Stimulated activated CD4-positive, alpha-beta T cell treated with anti-CD3 and anti-CD28 coated beads, Interleukin-12 subunit alpha, Interleukin-12 subunit beta, amount 100 ng/mL, for 24 hours (primary cell): ENCODE results near the gene SLC1A1.
"Not testable (repeated sequence)": the region's sequence is repeated elsewhere in the genome, so short reads cannot be mapped to it uniquely, and the experiment has no call there.

Experiments
- DNase-seq, 2 experiments: peaks; one replicate each; pipeline ENCODE4 v3.0.0-alpha.2; 2020; ENCODE audit warnings: low read depth in 2 of 2

Gene SLC1A1

DNA sequence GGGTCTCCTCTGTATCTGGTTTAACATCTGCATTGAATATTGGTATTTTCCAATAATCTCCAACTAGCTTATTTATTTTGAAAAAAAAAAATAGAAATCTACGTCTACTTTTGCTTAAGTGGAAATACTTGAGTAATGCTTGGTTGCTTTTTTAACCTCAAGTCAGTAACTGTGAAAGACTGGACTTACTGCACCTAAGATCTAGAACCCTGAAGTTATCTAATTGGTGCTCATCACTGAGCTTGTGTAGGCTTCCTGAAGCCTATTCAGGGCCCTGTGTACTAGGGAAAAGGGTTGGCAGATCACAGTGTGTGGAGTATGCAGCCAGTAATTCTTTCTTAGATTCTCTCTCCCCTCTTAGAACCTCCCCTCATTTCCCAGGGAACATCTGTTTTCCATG, 16.2 kb downstream of the SLC1A1 start:
- no peak for DNase-seq

DNA sequence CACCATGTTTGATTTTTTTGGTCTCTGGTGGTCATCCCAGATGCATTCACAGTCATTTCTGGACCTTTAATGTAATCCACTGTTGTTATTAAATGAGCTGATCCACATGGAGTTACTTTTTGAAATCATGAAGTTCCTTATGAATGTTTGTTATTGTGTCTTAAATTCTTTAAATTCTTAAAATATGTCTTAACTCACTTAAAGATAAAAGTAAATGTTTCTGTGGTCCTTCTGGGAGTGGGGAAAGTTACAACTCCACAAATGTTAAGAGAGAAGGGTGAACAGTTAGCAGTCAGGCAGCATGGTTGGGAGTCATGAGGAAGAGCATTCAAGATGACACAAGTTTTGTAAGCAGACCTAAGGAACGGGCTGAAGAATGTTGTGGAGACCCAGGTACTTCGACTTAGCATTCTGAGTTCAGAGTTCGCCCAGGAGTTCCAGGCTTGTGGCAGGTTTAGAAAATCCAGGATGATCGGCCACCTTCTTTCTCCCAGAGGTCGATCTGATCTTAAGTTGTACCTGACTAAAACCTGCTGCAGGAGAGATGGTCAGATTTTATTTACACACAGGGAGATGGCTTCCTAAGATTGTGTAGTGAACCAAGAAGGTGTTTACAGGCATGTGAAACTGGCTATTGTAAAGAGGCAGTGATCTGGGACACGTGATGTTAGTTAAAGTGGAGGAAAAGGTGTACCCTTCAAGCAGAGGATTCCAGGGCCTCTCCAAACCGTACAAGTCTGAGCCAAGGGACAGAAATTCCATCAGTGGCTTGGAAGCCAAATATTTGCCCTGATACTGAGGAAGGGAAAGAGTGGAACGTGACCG, 17.2 kb downstream of the SLC1A1 start:
- no peak for DNase-seq

DNA sequence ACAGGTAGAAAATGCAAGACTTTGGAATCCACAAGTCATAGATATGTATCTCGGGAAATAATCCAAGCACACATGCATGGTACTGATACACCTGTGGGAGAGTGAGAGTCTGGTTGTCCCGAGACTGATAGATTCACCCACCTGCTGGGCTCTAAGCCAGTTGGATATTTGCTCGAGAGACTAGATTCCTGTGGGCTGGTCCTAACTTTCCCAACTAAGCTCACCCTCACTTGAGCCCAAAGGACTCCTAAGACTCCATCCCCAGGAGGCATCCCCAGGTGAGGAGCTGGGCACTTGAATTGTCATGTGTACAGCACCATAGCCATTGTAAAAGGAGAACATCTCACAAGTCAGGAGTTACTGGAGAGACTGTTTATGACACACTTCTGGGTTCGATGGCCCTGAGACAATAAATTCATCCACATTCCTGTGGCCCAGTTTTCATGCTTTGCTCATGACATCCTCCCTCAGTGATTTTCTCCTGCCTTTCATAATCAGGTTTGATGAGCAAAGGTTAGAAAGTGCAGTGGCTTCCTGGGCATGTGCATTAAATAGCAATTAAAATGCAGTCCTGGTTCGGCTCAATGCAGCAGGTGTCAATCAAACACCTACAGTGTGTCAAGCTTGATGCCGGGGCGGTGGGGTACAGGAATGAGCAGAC, 18.1 kb downstream of the SLC1A1 start:
- no peak for DNase-seq

DNA sequence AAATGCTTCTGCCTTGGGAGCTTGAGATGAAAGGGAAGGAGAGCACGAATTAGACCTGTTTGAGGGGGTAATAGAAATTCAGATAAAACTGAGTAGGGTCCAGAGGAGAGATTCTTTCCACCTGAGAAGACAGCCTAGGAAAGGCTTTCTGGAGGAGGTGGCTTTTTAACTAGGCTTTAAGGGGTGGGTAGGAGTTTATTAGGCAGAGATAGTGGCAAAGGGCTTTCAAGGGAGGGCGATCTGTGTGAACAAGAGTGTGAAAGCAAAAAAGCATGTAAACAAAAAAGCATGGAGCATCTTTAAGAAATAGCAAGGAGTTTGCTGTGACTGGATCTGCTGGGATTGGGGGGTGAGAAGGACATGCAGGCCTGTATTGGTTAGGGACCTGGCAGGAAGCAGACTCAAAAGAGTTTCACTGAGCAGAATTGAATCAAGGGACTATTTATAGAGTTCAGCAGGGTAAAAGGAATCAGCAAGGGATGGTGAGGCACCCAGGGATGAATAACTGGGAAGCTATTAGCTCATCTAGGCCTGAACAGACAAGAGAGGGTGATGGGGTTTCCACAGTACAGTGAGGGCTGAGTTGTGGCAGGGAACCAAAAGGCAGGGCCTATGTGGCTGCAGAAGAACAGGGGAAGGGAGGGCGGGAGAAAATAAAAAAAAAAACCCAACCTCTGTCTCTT, 18.8 kb downstream of the SLC1A1 start:
- DNase-seq = no peak

DNA sequence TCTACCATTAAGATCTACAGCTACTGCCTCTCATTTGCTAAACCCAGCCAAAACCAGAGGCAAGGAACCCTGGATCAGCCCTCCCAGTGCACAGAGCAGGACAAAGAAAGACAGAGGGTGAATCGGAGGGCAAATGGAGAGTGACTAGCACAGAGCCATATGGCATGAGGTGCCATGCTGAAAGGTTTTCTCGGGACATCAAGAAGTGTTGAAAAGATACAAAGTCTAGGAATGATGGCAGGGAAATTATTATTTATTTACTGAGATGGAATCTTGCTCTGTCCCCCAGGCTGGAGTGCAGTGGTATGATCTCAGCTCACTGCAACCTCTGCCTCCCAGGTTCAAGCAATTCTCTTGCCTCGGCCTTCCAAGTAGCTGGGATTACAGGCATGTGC, 19.3 kb downstream of the SLC1A1 start:
- no peak for DNase-seq

DNA sequence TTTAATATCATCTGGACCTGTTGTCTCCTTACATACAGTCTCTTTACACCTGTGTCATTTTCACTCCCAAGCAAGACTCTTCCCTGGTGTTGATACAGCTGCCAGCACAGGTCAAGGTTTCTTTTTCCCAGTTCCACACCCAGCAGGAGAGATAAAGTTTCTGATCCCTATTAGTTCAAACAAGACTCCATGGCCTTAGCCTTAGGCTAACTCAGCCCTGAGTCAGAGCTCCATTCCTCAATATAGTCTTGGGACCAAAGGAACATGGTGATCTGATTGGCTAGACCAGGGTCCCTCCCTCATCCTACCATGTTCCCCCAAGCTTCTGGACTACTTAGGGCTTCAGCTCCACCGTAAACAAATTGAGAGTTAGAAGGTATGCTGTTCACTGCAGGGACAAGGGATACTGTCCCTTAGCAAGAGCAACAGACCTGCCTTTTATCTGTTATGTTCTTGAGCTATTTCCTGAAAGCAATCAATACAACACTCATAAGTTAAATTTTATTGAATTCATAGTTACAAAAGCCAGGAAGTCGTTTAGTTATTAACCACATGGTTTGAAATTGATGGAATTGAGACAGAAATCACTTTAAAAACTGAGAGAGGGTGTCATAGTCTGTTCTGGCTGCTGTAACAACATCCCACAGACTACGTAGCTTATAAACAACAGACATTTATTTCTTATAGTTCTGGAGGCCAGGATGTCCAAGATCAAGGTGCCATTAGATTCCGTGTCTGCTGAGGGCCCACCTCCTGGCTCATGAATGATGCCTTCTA, 20.5 kb downstream of the SLC1A1 start:
- DNase-seq = no peak

DNA sequence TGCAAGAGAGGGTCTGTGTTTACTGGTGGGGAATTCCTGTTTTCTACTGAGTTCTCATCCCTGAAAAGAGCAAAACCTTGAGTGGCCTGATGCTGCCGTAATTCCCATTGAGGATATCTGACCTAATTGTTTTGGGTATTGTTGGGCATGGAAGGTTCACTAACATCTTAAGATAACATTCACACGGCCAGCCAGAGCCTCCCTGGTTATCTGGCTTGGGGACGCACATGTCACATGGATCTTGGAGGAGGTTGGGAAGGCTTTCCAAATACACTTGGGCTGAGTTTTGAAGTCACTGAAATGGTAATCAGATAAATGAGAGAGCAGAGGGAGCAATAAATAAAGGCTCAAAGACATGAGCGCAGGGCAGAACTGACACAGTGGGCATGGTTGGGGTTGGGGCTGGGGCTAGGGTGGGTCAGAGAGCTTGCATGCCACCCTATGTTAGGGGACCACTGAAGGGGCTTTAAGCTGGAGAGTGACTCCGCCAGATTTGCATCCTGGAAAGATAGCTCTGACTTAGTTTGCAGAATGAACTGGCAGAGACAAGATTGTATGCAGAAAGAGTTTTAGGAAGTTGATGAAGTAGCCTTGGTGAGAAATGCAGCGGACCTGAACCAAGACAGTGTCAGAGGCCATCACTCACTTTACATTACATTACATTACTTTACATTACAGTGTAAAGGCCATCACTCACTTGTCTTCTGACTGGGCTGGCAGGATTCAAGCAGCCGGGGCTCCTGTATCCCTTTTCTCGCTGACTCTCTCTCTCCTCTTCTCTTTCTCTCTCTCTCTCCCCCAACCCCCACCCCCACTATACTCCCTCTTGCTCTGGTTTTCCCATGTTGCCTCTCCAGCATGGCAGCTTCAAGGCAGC, 24.2 kb downstream of the SLC1A1 start:
- DNase-seq = no peak

DNA sequence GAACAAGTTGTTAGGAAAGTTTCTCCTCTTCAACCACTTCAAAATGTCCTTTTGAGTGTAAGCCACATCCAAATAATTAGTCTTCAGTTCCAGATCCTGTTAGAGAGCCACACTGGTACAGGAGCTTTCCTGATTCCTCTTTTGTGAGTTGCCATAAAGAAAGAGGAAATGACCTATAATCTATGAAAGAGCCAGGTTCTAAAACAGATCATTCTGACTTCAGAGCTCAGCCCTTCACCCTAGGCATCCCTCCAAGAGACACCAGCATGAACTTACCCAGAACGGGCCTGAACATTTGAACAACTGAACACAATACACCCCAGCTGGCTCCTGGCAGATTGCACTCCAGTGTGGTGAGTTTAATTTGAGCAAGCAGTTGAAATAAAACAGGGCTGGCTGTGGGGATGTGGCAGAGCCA, 25.7 kb downstream of the SLC1A1 start:
- no peak for DNase-seq

DNA sequence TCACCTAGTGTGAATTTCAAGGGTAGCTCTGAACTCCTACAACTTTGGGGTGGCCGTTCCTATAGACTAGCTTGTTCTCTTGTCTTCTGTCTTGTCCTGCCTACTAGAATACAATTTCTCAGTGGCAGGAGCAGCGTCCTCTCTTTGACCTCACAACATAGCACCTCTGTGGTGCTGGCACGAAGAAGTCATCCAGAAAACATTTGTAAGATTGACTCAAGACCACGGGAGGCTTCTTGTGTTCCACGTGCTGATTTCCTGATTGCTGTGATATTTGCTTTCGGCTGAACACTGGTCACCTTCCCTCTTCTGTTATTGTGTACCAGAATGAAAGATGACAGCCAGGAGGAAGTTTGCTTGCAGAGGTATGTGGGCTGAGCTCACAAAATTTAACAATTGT, 27.0 kb downstream of the SLC1A1 start:
- DNase-seq = no peak

DNA sequence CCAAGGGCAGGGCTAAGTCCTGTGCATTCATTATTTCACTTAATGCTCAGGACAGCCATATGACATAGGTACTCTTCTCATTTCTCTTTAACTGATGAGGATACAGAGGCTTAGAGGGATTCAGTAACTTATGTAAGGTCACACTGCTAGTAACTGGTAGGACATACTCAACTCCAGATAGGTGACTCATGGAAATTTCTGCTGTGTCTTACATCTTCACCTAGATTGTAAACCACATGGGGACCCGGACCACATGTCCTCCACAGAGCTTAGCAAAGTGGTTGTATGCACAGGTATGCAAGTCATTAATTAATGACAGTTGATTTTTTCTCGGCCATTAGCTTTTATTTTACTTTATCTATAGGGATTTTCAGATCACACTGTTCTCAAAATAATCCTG, 29.3 kb downstream of the SLC1A1 start:
- peak in 1 of 2 experiments; percentile 8 for DNase-seq

DNA sequence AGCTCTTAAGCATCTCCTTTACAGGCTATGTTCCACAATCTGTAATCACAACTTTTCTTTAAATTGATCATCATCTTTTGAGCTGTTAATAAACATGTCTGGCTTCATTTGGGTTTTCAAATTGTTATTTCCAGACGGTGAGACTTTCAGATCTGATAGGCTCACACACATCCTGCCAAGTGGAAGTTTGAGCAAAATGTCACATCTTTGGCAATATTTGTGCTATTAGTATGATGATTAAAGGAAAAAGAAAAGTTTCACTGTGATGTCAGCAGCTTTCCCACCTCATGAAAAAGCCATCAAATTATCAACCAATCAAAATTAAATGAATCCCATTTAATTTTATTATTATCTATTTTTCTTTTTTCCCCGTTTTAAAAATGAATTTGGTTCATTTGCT, 29.8 kb downstream of the SLC1A1 start:
- DNase-seq = no peak

DNA sequence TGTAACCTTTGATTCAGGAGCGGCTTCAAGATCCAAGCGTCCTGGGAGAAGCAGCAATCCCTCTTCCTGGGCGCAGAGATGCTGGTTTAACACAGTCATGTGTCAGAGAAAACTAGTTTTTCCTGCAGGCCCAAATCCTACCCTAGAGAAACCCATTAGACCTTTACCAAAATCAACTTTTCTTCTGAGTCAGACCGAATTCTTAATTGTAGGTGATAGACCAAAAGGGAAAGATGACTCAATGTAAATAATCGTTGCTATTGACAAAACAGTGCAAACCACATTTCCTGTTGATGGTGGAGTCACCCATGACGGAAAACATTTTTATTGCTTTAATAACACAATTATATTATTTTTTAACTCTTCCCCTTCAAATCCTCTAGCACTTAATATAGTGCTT, 40.1 kb downstream of the SLC1A1 start:
- DNase-seq = no peak

DNA sequence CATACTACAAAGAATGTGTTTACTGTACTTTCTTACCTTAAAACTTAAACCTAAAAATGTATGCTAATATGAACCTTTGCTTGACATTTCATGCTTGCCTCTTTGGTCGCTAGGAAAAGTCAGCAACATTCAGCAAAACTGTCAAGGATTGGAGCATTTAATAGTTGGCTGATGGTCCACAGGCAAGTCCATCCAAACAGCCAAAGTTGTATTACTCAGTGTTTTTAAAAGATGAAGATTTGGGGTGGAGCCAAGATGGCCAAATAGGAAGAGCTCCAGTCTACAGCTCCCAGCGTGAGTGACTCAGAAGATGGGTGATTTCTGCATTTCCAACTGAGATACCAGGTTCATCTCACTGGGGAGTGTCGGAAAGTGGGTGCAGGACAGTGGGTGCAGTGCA, 40.6 kb downstream of the SLC1A1 start:
- not testable (repeated sequence) for DNase-seq

DNA sequence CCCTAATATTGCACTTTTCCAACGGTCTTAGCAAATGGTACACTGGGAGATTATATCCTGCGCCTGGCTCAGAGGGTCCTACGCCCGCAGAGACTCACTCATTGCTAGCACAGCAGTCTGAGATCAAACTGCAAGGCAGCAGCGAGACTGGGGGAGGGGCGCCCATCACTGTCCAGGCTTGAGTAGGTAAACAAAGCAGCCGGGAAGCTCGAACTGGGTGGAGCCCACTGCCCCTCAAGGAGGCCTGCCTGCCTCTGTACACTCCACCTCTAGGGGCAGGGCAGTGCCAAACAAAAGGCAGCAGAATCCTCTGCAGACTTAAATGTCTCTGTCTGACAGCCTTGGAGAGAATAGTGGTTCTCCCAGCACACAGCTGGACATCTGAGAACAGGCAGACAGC, 41.1 kb downstream of the SLC1A1 start:
- not testable (repeated sequence) for DNase-seq

DNA sequence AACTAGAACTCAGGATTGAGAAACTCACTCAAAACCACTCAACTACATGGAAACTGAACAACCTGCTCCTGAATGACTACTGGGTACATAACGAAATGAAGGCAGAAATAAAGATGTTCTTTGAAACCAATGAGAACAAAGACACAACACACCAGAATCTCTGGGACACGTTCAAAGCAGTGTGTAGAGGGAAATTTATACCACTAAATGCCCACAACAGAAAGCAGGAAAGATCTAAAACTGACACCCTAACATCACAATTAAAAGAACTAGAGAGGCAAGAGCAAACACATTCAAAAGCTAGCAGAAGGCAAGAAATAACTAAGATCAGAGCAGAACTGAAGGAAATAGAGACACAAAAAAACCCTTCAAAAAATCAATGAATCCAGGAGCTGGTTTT, 43.6 kb downstream of the SLC1A1 start:
- DNase-seq = not testable (repeated sequence)

DNA sequence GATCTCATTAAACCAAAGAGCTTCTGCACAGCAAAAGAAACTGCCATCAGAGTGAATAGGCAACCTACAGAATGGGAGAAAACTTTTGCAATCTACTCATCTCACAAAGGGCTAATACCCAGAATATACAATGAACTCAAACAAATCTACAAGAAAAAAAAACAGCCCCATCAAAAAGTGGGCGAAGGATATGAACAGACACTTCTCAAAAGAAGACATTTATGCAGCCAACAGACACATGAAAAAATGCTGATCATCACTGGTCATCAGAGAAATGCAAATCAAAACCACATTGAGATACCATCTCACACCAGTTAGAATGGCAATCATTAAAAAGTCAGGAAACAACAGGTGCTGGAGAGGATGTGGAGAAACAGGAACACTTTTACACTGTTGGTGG, 45.9 kb downstream of the SLC1A1 start:
- DNase-seq = not testable (repeated sequence)

DNA sequence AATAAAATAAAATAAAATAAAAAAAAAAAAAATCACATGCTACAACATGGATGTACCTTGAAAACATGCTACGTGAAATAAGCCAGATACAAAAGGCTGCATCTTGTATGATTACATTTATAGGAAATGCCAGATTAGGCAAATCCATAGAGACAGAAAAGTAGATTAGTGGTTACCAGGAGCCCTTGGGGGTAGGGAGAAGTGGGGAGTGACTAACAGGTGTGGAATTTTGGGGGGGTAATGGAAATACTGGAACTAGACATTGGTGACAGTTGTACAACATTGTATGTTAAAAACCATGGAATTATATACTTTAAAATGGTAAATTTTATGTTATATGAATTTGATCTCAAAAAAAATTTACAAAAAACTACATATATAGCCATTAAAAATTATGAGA, 47.3 kb downstream of the SLC1A1 start:
- no peak for DNase-seq

DNA sequence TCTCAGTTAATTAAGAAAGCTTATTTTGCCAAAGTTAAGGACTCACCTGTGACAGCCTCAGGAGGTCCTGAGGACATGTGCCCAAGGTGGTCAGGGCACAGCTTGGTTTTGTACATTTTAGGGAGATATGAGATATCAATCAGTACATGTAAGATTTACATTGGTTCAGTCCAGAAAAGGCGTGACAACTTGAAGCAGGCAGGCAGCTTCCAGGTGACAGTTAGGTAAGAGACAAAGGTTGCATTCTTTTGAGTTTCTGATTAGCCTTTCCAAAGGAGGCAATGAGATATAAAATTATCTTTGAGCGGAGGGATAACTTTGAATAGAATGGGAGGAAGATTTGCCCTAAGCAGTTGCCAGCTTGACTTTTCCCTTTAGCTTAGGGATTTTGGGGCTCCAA, 47.8 kb downstream of the SLC1A1 start:
- no peak for DNase-seq

DNA sequence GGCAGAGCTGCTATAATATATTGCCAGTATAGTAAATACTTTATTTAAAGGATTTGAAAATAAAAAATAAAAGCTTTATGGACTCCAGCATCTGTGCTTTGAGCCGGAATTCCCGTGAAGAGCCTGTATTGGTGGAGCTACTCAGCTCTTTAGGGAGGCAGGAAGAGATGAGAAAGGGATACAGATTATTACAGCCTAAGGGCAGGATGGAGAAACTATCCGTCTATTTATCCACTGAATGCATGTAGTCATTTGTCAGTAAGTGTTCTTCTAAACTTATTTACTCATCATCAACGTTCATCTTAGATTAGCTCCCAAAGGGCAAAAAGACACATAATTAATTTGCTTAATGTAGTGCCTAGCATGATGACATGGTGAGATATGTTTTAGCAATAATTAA, 48.4 kb downstream of the SLC1A1 start:
- no peak for DNase-seq

DNA sequence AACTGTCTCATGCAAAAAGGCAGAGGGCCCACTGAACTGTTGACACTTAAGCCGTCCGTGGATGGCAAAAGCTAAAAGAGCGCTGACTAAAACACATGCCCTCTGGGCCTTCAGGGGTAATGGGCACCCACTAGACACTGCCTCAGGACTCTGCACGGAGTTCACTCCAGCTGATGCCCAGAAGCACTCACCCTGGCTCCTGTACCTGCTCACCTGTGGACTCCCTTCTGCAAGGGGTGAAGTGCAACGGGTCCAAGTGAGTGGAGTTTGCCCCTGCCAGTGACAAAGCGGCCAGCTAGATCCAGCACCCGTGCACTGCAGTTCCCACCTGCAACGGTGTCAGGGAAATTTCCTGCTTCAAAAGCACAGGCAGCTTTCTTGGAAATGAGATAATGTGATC, 50.2 kb downstream of the SLC1A1 start:
- no peak for DNase-seq

DNA sequence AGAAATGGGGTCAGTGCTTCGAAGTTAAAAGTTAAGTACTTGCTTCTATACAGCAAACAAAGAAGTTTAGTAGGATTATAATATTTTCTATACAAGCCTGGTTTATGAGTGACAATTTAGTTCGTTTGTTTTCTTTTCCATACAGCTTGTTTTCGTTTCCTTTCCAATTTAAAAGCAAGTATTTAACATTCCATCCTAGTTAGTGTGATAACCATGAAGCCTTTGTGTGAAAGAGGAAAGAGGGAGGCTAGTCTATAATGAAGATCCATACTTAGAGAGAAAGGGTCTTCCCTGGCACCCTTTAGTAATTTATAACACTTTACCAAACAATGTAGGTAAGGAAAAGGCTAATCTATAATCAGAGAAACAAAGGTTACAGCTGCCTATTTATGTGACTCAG, 51.0 kb downstream of the SLC1A1 start:
- DNase-seq = no peak
